ENCODE data around the gene UHRF1. TPM values are rescaled to one million over a fixed set of nuclear protein-coding genes. Genes with fewer than 3 reads are reported as not detected.

The UHRF1 gene
- total and polyA plus RNA-seq, 4 donors, result 0.06 to 57.4 (median 0.73) TPM

- 41% methylated on average over 33 of the region's 33 CpGs for WGBS
- H3K4me1 ChIP-seq (ENCODE audit: control insufficient read depth in 4 of 4, insufficient read depth in 4 of 4, low read length in 3 of 4), result peaks cover 16 to 60% (median 36%) of the 10 kb centered on the region in 4 donors
- peak overlapping the region; percentile 18 to 38 for H3K9ac ChIP-seq (ENCODE audit: low read depth in 1 of 2, low read length in 2 of 2)
- H3K27me3 ChIP-seq (ENCODE audit: control insufficient read depth in 4 of 4, insufficient read depth in 4 of 4, low read length in 3 of 4), result no peaks in the 10 kb centered on the region
- no peak for DNase-seq (ENCODE audit: low spot score)
- H3K27ac ChIP-seq (ENCODE audit: low read depth in 1 of 2, low read length in 2 of 2), result peak overlapping the region; percentile 68 to 72
- peaks cover 0 to 4% (median 0%) of the 10 kb centered on the region in 4 donors for H3K36me3 ChIP-seq (ENCODE audit: control insufficient read depth in 4 of 4, insufficient read depth in 3 of 4, low read depth in 1 of 4, low read length in 3 of 4)
- TF ChIP-seq MAX (IDR thresholded peaks at IDR 0.05) (no peak), SP1 (IDR thresholded peaks at IDR 0.05) (peak; percentile 52), RAD21 (IDR thresholded peaks at IDR 0.05) (peak; percentile 16 to 33), ATF3 (IDR thresholded peaks at IDR 0.05) (no peak), GABPA (IDR thresholded peaks at IDR 0.05 in 1 of 2, conservative IDR thresholded peaks at IDR 0.05 in 1 of 2) (no peak), FOXA1 (IDR thresholded peaks at IDR 0.05) (no peak), ZBTB33 (IDR thresholded peaks at IDR 0.05) (no peak), HNF4A (conservative IDR thresholded peaks at IDR 0.05) (peak in 1 of 2 donors; percentile 5), HNF4G (IDR thresholded peaks at IDR 0.05) (no peak), EGR1 (IDR thresholded peaks at IDR 0.05; ENCODE audit: low read depth in 2 of 2) (no peak), RXRA (IDR thresholded peaks at IDR 0.05) (peak in 1 of 2 donors; percentile 13), TAF1 (conservative IDR thresholded peaks at IDR 0.05) (no peak), FOXA2 (IDR thresholded peaks at IDR 0.05) (no peak), NR2F2 (IDR thresholded peaks at IDR 0.05) (peak; percentile 41), YY1 (IDR thresholded peaks at IDR 0.05) (no peak)
- TF ChIP-seq, protein P1, sequence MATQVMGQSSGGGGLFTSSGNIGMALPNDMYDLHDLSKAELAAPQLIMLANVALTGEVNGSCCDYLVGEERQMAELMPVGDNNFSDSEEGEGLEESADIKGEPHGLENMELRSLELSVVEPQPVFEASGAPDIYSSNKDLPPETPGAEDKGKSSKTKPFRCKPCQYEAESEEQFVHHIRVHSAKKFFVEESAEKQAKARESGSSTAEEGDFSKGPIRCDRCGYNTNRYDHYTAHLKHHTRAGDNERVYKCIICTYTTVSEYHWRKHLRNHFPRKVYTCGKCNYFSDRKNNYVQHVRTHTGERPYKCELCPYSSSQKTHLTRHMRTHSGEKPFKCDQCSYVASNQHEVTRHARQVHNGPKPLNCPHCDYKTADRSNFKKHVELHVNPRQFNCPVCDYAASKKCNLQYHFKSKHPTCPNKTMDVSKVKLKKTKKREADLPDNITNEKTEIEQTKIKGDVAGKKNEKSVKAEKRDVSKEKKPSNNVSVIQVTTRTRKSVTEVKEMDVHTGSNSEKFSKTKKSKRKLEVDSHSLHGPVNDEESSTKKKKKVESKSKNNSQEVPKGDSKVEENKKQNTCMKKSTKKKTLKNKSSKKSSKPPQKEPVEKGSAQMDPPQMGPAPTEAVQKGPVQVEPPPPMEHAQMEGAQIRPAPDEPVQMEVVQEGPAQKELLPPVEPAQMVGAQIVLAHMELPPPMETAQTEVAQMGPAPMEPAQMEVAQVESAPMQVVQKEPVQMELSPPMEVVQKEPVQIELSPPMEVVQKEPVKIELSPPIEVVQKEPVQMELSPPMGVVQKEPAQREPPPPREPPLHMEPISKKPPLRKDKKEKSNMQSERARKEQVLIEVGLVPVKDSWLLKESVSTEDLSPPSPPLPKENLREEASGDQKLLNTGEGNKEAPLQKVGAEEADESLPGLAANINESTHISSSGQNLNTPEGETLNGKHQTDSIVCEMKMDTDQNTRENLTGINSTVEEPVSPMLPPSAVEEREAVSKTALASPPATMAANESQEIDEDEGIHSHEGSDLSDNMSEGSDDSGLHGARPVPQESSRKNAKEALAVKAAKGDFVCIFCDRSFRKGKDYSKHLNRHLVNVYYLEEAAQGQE (IDR thresholded peaks at IDR 0.05), result no peak
- TF ChIP-seq, protein P2, sequence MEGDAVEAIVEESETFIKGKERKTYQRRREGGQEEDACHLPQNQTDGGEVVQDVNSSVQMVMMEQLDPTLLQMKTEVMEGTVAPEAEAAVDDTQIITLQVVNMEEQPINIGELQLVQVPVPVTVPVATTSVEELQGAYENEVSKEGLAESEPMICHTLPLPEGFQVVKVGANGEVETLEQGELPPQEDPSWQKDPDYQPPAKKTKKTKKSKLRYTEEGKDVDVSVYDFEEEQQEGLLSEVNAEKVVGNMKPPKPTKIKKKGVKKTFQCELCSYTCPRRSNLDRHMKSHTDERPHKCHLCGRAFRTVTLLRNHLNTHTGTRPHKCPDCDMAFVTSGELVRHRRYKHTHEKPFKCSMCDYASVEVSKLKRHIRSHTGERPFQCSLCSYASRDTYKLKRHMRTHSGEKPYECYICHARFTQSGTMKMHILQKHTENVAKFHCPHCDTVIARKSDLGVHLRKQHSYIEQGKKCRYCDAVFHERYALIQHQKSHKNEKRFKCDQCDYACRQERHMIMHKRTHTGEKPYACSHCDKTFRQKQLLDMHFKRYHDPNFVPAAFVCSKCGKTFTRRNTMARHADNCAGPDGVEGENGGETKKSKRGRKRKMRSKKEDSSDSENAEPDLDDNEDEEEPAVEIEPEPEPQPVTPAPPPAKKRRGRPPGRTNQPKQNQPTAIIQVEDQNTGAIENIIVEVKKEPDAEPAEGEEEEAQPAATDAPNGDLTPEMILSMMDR (IDR thresholded peaks at IDR 0.05; ENCODE audit: low read depth, low read length, missing input control), result no peak
- no peak overlapping the region for H3K4me3 ChIP-seq (ENCODE audit: low read depth in 1 of 3, low read length in 3 of 3)
- H3K9me3 ChIP-seq (ENCODE audit: control insufficient read depth in 4 of 4, low read length in 3 of 4), result no peaks in the 10 kb centered on the region
Measured at GRCh38 chr19:4976401-4977298, 67.3 kb downstream of the UHRF1 start.
